Astrocyte of the cerebellum (primary cell): ENCODE results near the gene EIF4G3.

Source experiments
- DNase-seq: peaks from one replicate; pipeline ENCODE4 v3.0.0-alpha.2; 2011; ENCODE audit warnings: low read depth
- H3K4me3 ChIP-seq: 2 replicates; pipeline ENCODE4 v1.5.1; 2011; ENCODE audit warnings: mild to moderate bottlenecking, low read depth, low read length, moderate library complexity
- in situ Hi-C: cut with HindIII; loops from 2 replicates; pipeline ENCODE4 v1.10.0; 2017; ENCODE audit warnings: low sequenced_read_pairs
- TF ChIP-seq, protein P1 (sequence below): IDR thresholded peaks from 2 replicates; pipeline ENCODE4 v1.5.1; 2012; ENCODE audit warnings: low read length, low read depth, moderate library complexity, mild to moderate bottlenecking; ENCODE audit errors: missing control alignments

The EIF4G3 gene

DNA sequence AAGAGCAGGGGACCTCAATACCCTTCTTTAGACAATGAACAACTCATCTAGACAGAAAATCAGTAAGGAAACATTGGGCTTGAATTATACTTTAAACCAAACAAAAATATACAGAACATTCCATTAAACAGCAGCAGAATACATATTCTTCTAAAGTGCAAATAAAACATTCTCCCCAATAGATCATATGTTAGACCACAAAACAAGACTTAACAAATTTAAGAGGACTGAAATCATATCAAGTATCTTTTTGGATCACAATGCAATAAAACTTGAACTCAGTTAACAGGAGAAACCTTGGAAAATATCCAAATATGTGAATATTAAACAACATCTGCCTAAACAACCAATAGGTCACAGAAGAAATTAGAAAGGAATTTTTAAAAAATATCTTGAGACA, 341.9 kb downstream of the EIF4G3 start:
- in situ Hi-C loops, result no loop called here

DNA sequence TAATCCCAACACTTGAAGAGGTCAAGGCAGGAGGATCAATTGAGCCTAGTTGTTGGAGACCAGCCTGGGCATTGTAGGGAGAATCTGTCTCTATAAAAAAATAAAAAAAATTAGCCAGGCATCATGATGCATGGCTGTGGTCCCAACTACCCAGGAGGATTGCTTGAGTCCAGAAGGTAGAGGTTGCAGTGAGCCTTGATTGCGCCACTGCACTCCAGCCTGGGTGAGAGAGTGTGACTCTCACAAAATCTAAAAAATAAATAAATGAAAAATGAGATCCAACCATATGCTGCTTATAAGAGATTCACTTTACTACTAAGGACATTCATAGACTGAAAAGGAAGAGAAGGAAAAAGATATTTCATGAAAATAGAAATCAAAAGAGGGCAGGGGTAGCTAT, 342.5 kb downstream of the EIF4G3 start:
- in situ Hi-C loops, result no loop called here
- TF ChIP-seq, protein P1, sequence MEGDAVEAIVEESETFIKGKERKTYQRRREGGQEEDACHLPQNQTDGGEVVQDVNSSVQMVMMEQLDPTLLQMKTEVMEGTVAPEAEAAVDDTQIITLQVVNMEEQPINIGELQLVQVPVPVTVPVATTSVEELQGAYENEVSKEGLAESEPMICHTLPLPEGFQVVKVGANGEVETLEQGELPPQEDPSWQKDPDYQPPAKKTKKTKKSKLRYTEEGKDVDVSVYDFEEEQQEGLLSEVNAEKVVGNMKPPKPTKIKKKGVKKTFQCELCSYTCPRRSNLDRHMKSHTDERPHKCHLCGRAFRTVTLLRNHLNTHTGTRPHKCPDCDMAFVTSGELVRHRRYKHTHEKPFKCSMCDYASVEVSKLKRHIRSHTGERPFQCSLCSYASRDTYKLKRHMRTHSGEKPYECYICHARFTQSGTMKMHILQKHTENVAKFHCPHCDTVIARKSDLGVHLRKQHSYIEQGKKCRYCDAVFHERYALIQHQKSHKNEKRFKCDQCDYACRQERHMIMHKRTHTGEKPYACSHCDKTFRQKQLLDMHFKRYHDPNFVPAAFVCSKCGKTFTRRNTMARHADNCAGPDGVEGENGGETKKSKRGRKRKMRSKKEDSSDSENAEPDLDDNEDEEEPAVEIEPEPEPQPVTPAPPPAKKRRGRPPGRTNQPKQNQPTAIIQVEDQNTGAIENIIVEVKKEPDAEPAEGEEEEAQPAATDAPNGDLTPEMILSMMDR, result no peak
- H3K4me3 ChIP-seq, result no peak overlapping the region
- DNase-seq, result no peak

More for the DNA sequence above, 341.9 kb downstream of the EIF4G3 start:
- DNase-seq, result no peak
- TF ChIP-seq, protein P1, result no peak
- no peak overlapping the region for H3K4me3 ChIP-seq

GRCh38 chr1:20830378-20830777, 346.3 kb downstream of the EIF4G3 start:
- TF ChIP-seq, protein P1, result no peak
- in situ Hi-C loops, result no loop called here
- no peak overlapping the region for H3K4me3 ChIP-seq
- no peak for DNase-seq

DNA sequence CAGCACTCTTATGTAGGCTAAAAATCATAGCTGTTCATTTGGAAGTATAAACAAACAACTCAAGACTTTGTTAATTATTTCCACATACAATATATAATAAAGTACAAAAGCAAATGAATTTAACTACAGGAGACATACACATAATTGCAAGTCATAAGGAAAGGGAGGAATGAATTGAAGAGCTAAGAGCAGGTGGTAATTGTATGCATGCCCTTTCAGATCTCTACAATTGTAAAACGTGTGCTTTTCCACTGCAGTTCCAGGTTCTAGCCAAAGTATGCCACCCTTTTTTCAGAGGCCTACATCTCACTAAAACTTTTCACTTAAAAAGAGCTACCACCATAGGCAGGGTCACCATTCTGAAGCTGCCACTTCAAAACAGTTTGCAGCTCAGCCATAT, 346.8 kb downstream of the EIF4G3 start:
- DNase-seq, result no peak
- H3K4me3 ChIP-seq, result no peak overlapping the region
- in situ Hi-C loops, result no loop called here
- TF ChIP-seq, protein P1, result no peak

- no peak overlapping the region for H3K4me3 ChIP-seq
- DNase-seq, result no peak
- TF ChIP-seq, protein P1, result no peak
- in situ Hi-C loops, result no loop called here
These were observed 347.2 kb downstream of the EIF4G3 start for GRCh38 chr1:20829531-20829930.

- no peak for DNase-seq
- TF ChIP-seq, protein P1, result no peak
- no peak overlapping the region for H3K4me3 ChIP-seq
- in situ Hi-C loops, result no loop called here
These were observed 352.9 kb downstream of the EIF4G3 start for GRCh38 chr1:20823845-20824244.

- in situ Hi-C loops, result no loop called here
- H3K4me3 ChIP-seq, result no peak overlapping the region
- TF ChIP-seq, protein P1, result no peak
- DNase-seq, result no peak
These were observed 355.2 kb downstream of the EIF4G3 start for GRCh38 chr1:20821466-20821865.
